ENCODE results near the gene ZNF124.

GRCh38 chr1:247164694-247165093 lies 7.1 kb downstream of the ZNF124 start:
- TF ChIP-seq BACH1 (IDR thresholded peaks at IDR 0.05; ENCODE audit: low read length): no peak
- TF ChIP-seq POLR2A (IDR thresholded peaks at IDR 0.05; ENCODE audit: control extremely low read depth in 1 of 2, low read depth in 2 of 2, low read length in 2 of 2): no peak
- TF ChIP-seq CTCF (IDR thresholded peaks at IDR 0.05; ENCODE audit: control extremely low read depth in 1 of 3, insufficient read depth in 1 of 3, low read depth in 1 of 3, low read length in 3 of 3): no peak
- no peak for TF ChIP-seq BCL11A (IDR thresholded peaks at IDR 0.05; ENCODE audit: low read depth in 2 of 2, low read length in 2 of 2)
- TF ChIP-seq EGR1 (IDR thresholded peaks at IDR 0.05; ENCODE audit: borderline replicate concordance, low read depth, low read length): no peak
- no peak for TF ChIP-seq NANOG (IDR thresholded peaks at IDR 0.05; ENCODE audit: insufficient read depth, low read depth, low read length, poor library complexity, severe bottlenecking)
- TF ChIP-seq CHD2 (IDR thresholded peaks at IDR 0.05; ENCODE audit: low read length): no peak
- TF ChIP-seq TAF1 (IDR thresholded peaks at IDR 0.05; ENCODE audit: low read depth, low read length): no peak
- TF ChIP-seq TEAD4 (IDR thresholded peaks at IDR 0.05; ENCODE audit: low read depth, low read length): no peak
- no peak for TF ChIP-seq MAFK (IDR thresholded peaks at IDR 0.05; ENCODE audit: low read depth, low read length)
